Ectodermal cell (in vitro differentiated cells): Measurements from ENCODE around the gene MC5R.
A peak's percentile ranks its signal among the peaks of the same experiment; 100 is the strongest.
"Not testable (repeated sequence)": the region's sequence is repeated elsewhere in the genome, so short reads cannot be mapped to it uniquely, and the experiment has no call there.

Experiments
- H3K27ac ChIP-seq: 2 replicates; pipeline ENCODE4 v1.7.0; 2013; ENCODE audit warnings: mild to moderate bottlenecking, low read depth, low read length; ENCODE audit not compliant: insufficient read depth, poor library complexity, severe bottlenecking
- H3K27me3 ChIP-seq: 2 replicates; pipeline ENCODE4 v1.7.0; 2013; ENCODE audit warnings: mild to moderate bottlenecking, low read length; ENCODE audit not compliant: insufficient read depth, control insufficient read depth, poor library complexity, severe bottlenecking
- H3K36me3 ChIP-seq: one replicate; pipeline ENCODE4 v1.7.0; 2013; ENCODE audit warnings: low read length; ENCODE audit not compliant: control insufficient read depth, insufficient read depth
- H3K4me1 ChIP-seq: one replicate; pipeline ENCODE4 v1.7.0; 2013; ENCODE audit warnings: low read length; ENCODE audit not compliant: control insufficient read depth, insufficient read depth
- H3K4me3 ChIP-seq: 2 replicates; pipeline ENCODE4 v1.7.0; 2013; ENCODE audit warnings: low read depth, low read length, control low read depth; ENCODE audit not compliant: insufficient read depth
- H3K9me3 ChIP-seq: 2 replicates; pipeline ENCODE4 v1.7.0; 2013; ENCODE audit warnings: mild to moderate bottlenecking, low read length, moderate library complexity; ENCODE audit not compliant: control insufficient read depth
- WGBS, 2 experiments: methylation state at CpG; one replicate each; pipeline ENCODE4 v1.1.7; 2013; ENCODE audit warnings: missing lambda C conversion rate in 2 of 2; 5-methylcytosine and 5-hydroxymethylcytosine counted together

Gene MC5R

GRCh38 chr18:13835202-13835601 is 11.3 kb downstream of the MC5R start:
- Histone ChIP-seq H3K27me3 (no peaks in the 10 kb centered on the region), H3K4me1 (no peaks in the 10 kb centered on the region), H3K9me3 (no peaks in the 10 kb centered on the region), H3K36me3 (no peaks in the 10 kb centered on the region), H3K4me3 (no peak overlapping the region), H3K27ac (no peak overlapping the region)
- 68 to 84% methylated on average over 4 to 6 of the region's 6 CpGs for WGBS, 2 experiments

- no peaks in the 10 kb centered on the region for H3K4me1 ChIP-seq
- H3K9me3 ChIP-seq = no peaks in the 10 kb centered on the region
- no peaks in the 10 kb centered on the region for H3K36me3 ChIP-seq
- no peak overlapping the region for H3K4me3 ChIP-seq
- no peaks in the 10 kb centered on the region for H3K27me3 ChIP-seq
- no peak overlapping the region for H3K27ac ChIP-seq
- 94 to 96% methylated on average over 22 of the region's 22 CpGs for WGBS, 2 experiments
These were observed 12.6 kb downstream of the MC5R start for GRCh38 chr18:13836559-13836958.

- H3K36me3 ChIP-seq = no peaks in the 10 kb centered on the region
- H3K4me1 ChIP-seq = no peaks in the 10 kb centered on the region
- no peaks in the 10 kb centered on the region for H3K9me3 ChIP-seq
- no peaks in the 10 kb centered on the region for H3K27me3 ChIP-seq
- 93 to 96% methylated on average over 4 of the region's 4 CpGs for WGBS, 2 experiments
- no peak overlapping the region for H3K4me3 ChIP-seq
- H3K27ac ChIP-seq = no peak overlapping the region
These were observed 25.8 kb downstream of the MC5R start for GRCh38 chr18:13849791-13850190.

GRCh38 chr18:13862898-13863297 is 38.9 kb downstream of the MC5R start:
- 65 to 68% methylated on average over 7 of the region's 7 CpGs for WGBS, 2 experiments

GRCh38 chr18:13868501-13869271 is 44.7 kb downstream of the MC5R start:
- peak overlapping the region; percentile 41 for H3K4me3 ChIP-seq

More at GRCh38 chr18:13862898-13863297, 38.9 kb downstream of the MC5R start:
- H3K36me3 ChIP-seq, H3K9me3 ChIP-seq, H3K4me1 ChIP-seq, H3K27ac ChIP-seq, H3K4me3 ChIP-seq: not testable (repeated sequence)
- H3K27me3 ChIP-seq = peaks cover 12% of the 10 kb centered on the region

GRCh38 chr18:13871701-13872100 is 47.8 kb downstream of the MC5R start:
- 75 to 76% methylated on average over 13 of the region's 13 CpGs for WGBS, 2 experiments
- no peaks in the 10 kb centered on the region for H3K4me1 ChIP-seq

More at GRCh38 chr18:13868501-13869271, 44.7 kb downstream of the MC5R start:
- no peaks in the 10 kb centered on the region for H3K4me1 ChIP-seq
- no peaks in the 10 kb centered on the region for H3K36me3 ChIP-seq
- H3K27me3 ChIP-seq = peaks cover 35% of the 10 kb centered on the region
- H3K27ac ChIP-seq = no peak overlapping the region
- H3K9me3 ChIP-seq = no peaks in the 10 kb centered on the region
- 12 to 13% methylated on average over 51 of the region's 51 CpGs for WGBS, 2 experiments

GRCh38 chr18:13872373-13872772 is 48.4 kb downstream of the MC5R start:
- Histone ChIP-seq H3K27ac (no peak overlapping the region), H3K27me3 (peaks cover 28% of the 10 kb centered on the region), H3K36me3 (no peaks in the 10 kb centered on the region), H3K4me3 (no peak overlapping the region), H3K9me3 (no peaks in the 10 kb centered on the region), H3K4me1 (no peaks in the 10 kb centered on the region)
- 96% methylated on average over 13 of the region's 14 CpGs for WGBS, 2 experiments

More at GRCh38 chr18:13871701-13872100, 47.8 kb downstream of the MC5R start:
- H3K4me3 ChIP-seq = no peak overlapping the region
- peaks cover 35% of the 10 kb centered on the region for H3K27me3 ChIP-seq
- no peaks in the 10 kb centered on the region for H3K36me3 ChIP-seq
- H3K27ac ChIP-seq = no peak overlapping the region
- H3K9me3 ChIP-seq = no peaks in the 10 kb centered on the region

GRCh38 chr18:13872932-13873331 is 49.0 kb downstream of the MC5R start:
- no peaks in the 10 kb centered on the region for H3K4me1 ChIP-seq
- no peak overlapping the region for H3K4me3 ChIP-seq
- no peaks in the 10 kb centered on the region for H3K36me3 ChIP-seq
- no peaks in the 10 kb centered on the region for H3K9me3 ChIP-seq
- WGBS, 2 experiments = 63 to 71% methylated on average over 5 of the region's 5 CpGs
- peaks cover 23% of the 10 kb centered on the region for H3K27me3 ChIP-seq
- no peak overlapping the region for H3K27ac ChIP-seq

GRCh38 chr18:13874558-13874957 is 50.6 kb downstream of the MC5R start:
- 88 to 90% methylated on average over 2 to 3 of the region's 4 CpGs for WGBS, 2 experiments
- no peak overlapping the region for H3K4me3 ChIP-seq
- H3K9me3 ChIP-seq = no peaks in the 10 kb centered on the region
- peaks cover 6% of the 10 kb centered on the region for H3K27me3 ChIP-seq
- no peaks in the 10 kb centered on the region for H3K4me1 ChIP-seq
- no peak overlapping the region for H3K27ac ChIP-seq
- H3K36me3 ChIP-seq = no peaks in the 10 kb centered on the region
